ENCODE data around the gene SPOP. TPM values are rescaled to one million over a fixed set of nuclear protein-coding genes. Genes with fewer than 3 reads are reported as not detected.
"Not testable (repeated sequence)": the region's sequence is repeated elsewhere in the genome, so short reads cannot be mapped to it uniquely, and the experiment has no call there.

SPOP gene
- total and polyA plus RNA-seq, 9 donors: 44.5 to 87.3 (median 75.4) TPM

GRCh38 chr17:49656247-49656646 is 21.6 kb downstream of the SPOP start:
- no peaks in the 10 kb centered on the region for H3K27me3 ChIP-seq
- 88 to 91% (median 90%) methylated on average over 1 of the region's 1 CpG for WGBS, 3 donors
- no peak for TF ChIP-seq CTCF (IDR thresholded peaks at IDR 0.05)
- TF ChIP-seq POLR2A (IDR thresholded peaks at IDR 0.05): no peak
- no peak for TF ChIP-seq EP300 (IDR thresholded peaks at IDR 0.05)
- DNase-seq: no peak
- no peaks in the 10 kb centered on the region for H3K9me3 ChIP-seq
- H3K4me1 ChIP-seq (ENCODE audit: insufficient read depth): no peaks in the 10 kb centered on the region
- no peak overlapping the region for H3K27ac ChIP-seq
- no peaks in the 10 kb centered on the region for H3K36me3 ChIP-seq
- H3K4me3 ChIP-seq: no peak overlapping the region
- intact Hi-C loops (cut with DNase I): no loop called here

GRCh38 chr17:49647256-49647585 is 30.7 kb downstream of the SPOP start:
- no peak for DNase-seq
- H3K27ac ChIP-seq: no peak overlapping the region
- H3K9me3 ChIP-seq: no peaks in the 10 kb centered on the region
- no peaks in the 10 kb centered on the region for H3K36me3 ChIP-seq
- WGBS, 3 donors: 91 to 94% (median 92%) methylated on average over 8 of the region's 8 CpGs
- no peak overlapping the region for H3K4me3 ChIP-seq
- H3K27me3 ChIP-seq: no peaks in the 10 kb centered on the region
- intact Hi-C loops (cut with DNase I): no loop called here
- TF ChIP-seq EP300 (IDR thresholded peaks at IDR 0.05) (no peak), CTCF (IDR thresholded peaks at IDR 0.05) (no peak), POLR2A (IDR thresholded peaks at IDR 0.05) (no peak)
- H3K4me1 ChIP-seq (ENCODE audit: insufficient read depth): peaks cover 5% of the 10 kb centered on the region

DNA sequence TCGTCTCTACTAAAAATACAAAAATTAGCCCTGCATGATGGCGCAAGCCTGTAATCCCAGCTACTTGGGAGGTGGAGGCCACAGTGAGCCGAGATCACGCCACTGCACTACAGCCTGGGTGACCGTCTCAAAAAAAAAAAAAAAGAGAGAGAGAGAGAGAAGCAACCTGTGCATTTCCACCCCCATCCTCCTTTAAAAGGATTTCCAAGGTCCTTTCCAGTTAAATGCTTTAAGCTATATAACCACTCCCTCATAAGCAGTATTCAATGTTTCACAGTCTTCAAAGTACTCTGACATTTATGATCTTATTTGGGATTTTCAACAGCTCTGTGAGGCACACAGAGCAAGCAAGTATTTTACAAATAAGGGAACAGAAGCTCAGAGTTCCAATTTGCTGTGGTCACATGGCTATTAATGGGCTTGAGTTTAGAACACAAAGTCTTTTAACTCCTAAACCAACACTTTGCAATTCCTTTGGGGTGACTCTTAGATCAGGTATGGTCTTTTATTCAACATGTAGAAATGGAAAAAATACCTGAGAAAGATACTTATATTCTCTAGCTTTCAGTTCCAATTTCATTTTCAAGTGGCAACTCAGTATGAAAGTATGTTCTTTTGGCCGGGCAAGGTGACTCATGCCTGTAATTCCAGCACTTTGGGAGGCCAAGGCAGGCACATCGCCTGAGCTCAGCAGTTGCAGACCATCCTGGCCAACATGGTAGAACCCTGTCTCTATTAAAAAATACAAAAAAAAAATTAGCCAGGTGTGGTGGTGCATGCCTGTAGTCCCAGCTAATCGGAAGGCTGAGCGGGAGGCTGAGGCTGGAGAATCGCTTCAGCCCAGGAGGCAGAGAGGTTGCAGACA is 31.3 kb downstream of the SPOP start:
- Histone ChIP-seq H3K9me3 (no peaks in the 10 kb centered on the region), H3K36me3 (no peaks in the 10 kb centered on the region), H3K4me3 (no peak overlapping the region), H3K4me1 (ENCODE audit: insufficient read depth) (peaks cover 5% of the 10 kb centered on the region), H3K27me3 (no peaks in the 10 kb centered on the region), H3K27ac (peak overlapping the region; percentile 8 to 14)
- intact Hi-C loops (cut with DNase I): no loop called here
- no peak for TF ChIP-seq POLR2A (IDR thresholded peaks at IDR 0.05)
- TF ChIP-seq EP300 (IDR thresholded peaks at IDR 0.05): no peak
- no peak for DNase-seq
- 63 to 74% (median 67%) methylated on average over 10 of the region's 10 CpGs for WGBS, 3 donors

DNA sequence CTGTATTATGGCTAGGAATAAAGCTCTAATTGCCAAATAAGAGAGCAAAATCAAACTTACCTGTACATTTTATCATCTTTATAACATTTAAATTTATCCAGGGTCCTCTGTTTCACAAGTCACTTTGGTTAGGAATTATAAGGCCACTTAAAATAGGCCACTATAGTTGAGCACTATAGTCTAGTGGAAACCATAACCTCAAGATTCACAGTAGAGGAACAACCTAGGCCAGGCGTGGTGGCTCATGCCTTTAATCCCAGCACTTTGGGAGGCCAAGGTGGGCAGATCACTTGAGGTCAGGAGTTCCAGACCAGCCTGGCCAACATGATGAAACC is 31.9 kb downstream of the SPOP start:
- H3K4me3 ChIP-seq; intact Hi-C loops (cut with DNase I): not testable (repeated sequence)
- 74 to 91% (median 88%) methylated on average over 1 of the region's 1 CpG for WGBS, 3 donors

GRCh38 chr17:49645654-49646053 is 32.2 kb downstream of the SPOP start:
- TF ChIP-seq POLR2A (IDR thresholded peaks at IDR 0.05) (no peak), CTCF (IDR thresholded peaks at IDR 0.05) (no peak), EP300 (IDR thresholded peaks at IDR 0.05) (no peak)
- DNase-seq: no peak
- 6 to 7% (median 6%) methylated on average over 1 of the region's 1 CpG for WGBS, 3 donors
- no peak overlapping the region for H3K4me3 ChIP-seq
- intact Hi-C loops (cut with DNase I): no loop called here
- peak overlapping the region in 1 of 2 donors; percentile 8 for H3K27ac ChIP-seq
- H3K27me3 ChIP-seq: no peaks in the 10 kb centered on the region
- no peaks in the 10 kb centered on the region for H3K9me3 ChIP-seq
- peaks cover 5% of the 10 kb centered on the region for H3K4me1 ChIP-seq (ENCODE audit: insufficient read depth)
- no peaks in the 10 kb centered on the region for H3K36me3 ChIP-seq

More for the DNA sequence above, 31.9 kb downstream of the SPOP start:
- not testable (repeated sequence) for H3K27me3 ChIP-seq; DNase-seq; H3K4me1 ChIP-seq (ENCODE audit: insufficient read depth); H3K36me3 ChIP-seq; H3K9me3 ChIP-seq
- H3K27ac ChIP-seq: peak overlapping the region; percentile 8 to 14

Measured in ovary (tissue), 9 donors.